Activated CD4-positive, alpha-beta T cell treated with anti-CD3 and anti-CD28 coated beads, Interleukin-2, amount 50 U/mL, for 4 hours (primary cell): ENCODE data around the gene ZNF275.
"Not testable (repeated sequence)": the region's sequence is repeated elsewhere in the genome, so short reads cannot be mapped to it uniquely, and the experiment has no call there.

ENCODE experiments used
- DNase-seq, 2 experiments: peaks; one replicate each; pipeline ENCODE4 v3.0.0-alpha.2; 2020

ZNF275 gene

GRCh38 chrX:153319295-153320046 lies 14.5 kb upstream of the ZNF275 start:
- no peak for DNase-seq

DNA sequence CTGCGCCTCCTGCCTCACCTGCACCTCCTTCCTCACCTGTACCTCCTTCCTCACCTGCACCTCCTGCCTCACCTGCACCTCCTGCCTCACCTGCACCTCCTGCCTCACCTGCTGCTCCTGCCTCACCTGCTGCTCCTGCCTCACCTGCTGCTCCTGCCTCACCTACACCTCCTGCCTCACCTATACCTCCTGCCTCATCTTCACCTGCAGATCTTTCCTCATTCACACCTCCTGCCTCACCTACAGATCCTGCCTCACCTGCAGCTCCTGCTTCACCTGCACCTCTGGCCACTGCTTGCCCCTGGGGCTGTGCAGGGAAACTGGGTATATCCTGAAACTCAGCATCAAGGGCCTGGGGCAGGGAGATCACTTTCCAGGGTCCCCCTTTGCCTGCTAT lies 13.9 kb upstream of the ZNF275 start:
- DNase-seq = not testable (repeated sequence)

DNA sequence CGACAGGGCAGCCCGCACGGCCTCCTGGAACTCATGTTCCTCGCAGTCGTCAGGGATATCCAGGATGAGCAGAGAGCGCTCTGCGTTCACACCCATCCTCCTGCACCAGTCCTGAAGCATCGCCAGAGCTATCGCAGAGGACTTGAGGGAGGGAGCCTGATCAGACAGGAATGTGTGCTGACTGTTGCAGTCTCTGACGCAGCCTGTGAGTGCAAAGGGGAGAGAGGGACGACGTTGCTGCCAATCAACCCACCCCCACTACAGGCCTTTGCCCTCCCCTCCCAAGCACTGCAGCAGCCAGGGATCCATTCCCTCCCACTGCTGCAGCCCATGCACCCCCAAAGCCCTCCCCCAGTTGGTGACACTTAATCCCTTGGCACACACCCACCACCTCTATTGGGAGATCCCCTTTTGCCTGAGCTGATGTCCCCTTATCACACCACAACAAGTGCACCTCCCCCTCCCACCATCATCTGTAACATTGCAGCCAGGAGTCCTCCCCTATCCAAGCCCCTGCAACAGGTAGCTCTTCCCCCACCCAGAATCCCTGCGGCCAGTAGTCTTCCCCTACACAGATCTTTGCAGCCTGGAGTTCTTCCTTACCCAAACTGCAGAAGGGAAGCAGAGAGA lies 13.3 kb upstream of the ZNF275 start:
- DNase-seq = no peak

GRCh38 chrX:153321381-153322124 lies 12.4 kb upstream of the ZNF275 start, which contains the start of gene PNMA6F:
TSS of gene PNMA6F (minus strand) at chrX:153321767. CDS start at chrX:153320674, 1,093 bp downstream.
- DNase-seq = no peak

- no peak for DNase-seq
These were observed 6.4 kb upstream of the ZNF275 start for GRCh38 chrX:153327561-153327960.

DNA sequence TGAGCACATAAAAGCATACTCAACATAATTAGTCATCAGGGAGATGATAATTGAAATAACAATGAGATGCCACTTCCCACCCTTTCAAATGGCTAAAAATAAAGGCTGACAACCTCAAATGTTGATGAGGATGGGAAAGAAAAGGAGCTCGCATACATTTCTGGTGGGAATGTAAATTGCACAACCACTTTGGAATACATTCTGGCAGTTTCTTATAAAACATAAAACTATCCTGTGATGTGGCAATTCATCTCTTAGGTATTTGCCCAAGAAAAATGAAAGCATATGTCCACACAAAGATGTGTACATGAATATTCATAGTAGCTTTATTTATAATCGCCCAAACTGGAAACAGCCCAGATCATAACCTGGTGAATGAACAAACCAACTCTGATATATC lies 687 bp upstream of the ZNF275 start:
- no peak for DNase-seq

DNA sequence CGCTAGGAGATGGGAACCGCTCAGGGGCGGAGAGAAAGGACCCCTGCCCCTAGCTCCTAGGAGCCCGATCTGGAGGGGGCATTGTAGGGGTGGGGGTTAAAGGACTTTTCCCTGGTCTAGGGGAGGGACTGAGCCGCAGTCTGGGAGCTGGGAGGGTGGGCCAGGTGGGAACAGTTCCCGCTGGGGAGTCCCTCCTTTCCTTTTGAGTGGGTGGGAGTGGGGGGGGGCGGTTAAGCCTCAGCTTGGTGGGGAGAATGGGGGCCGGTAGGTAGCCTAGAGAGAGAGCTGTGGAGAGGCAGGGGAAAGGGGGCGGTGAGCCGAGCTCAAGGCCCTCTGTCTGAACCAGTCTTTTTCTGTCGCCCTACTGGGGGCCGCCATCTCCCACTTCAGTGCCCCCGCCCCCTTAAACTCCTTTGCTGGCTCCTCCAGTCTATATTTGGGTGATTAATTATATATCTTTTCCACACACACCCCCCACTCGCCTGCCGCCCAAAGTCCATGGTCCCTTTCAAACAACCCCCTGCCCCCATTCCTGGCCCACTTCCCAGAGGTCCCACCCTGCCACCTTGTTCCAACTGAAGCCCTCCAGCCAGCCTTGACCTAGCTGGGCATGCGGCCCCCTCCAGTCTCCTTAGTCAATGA lies 822 bp downstream of the ZNF275 start:
- no peak for DNase-seq

GRCh38 chrX:153336121-153336894 lies 2.4 kb downstream of the ZNF275 start:
- no peak for DNase-seq

GRCh38 chrX:153336988-153337387 lies 3.0 kb downstream of the ZNF275 start:
- DNase-seq = no peak

DNA sequence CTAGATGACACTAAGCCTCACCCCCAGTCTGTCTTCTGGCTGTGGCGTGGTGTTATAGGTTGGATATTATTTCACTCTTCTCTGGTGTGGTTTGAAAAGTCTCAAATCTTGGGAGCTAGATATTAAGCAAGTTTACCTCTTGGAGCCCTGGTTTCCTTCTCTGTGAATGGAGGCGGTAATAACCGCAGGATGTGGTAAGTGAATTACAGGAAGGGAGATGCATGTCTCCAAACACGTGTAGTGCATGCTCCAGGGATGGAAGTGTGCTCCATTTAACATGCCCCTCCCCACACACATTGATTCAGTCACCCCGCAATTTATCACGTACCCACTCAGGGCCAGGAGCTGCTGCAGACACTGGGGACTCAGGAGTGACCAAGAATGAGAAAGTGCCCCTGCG lies 4.9 kb downstream of the ZNF275 start:
- DNase-seq = no peak

DNA sequence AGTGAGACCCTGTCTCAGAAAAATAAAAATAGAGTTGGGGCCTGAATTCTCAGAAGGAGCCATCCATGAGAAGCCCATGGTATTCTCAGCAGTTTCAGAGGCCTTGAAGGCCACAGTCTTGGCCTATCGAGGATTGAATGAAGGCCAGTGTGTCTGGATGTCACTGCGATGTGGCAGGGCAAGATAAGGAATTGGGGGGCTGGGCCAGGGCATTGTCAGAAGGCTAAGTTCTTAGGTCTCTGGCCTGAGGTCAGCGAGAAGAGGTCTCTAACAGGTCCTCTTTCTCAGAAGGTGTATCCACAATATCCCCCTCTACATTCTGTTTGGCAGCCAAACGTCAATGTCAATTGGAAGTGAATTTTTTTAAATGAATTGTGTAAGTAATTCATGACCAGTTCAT lies 5.7 kb downstream of the ZNF275 start:
- DNase-seq = no peak

- no peak for DNase-seq
These were observed 6.2 kb downstream of the ZNF275 start for GRCh38 chrX:153340111-153340510.

GRCh38 chrX:153342762-153343558 lies 9.0 kb downstream of the ZNF275 start:
- no peak for DNase-seq

DNA sequence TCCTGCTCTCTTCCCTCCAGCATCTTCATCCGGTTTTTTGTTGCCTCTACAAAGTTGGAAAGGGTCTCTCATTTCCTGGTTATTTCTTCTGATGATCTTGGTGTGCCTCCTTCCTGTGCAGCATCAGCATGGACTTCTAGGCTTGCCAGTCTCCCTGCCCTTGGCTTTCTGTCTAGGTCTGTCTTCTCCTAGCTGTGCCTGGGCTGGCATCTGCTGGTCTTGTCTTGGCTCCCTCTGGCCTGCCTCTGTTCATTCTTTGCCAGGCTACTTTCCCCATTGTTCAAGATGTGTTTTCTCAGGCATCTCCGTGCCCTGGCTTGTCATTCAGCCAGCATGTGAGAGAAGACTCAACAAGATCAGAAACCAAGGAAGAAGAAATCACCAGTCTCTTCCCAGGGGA lies 9.7 kb downstream of the ZNF275 start:
- no peak for DNase-seq

GRCh38 chrX:153347530-153347929 lies 13.6 kb downstream of the ZNF275 start:
- no peak for DNase-seq

DNA sequence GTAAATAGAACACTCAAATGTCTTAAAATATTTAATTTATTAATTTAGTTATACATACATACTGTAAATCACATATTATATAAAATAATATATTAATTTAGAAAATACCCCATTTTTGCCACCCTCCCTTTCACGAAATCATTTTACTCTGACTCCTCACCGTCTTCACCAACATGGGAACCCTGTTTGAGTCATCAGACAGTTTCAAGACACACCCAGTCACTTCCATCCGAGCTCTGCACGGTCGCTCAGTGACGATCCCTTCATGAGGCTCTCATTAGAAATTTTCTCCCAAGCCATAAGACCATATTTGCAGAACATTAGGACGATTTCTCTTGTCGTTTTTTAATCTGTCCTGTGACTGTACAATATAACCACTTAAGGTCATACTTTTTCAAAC lies 14.5 kb downstream of the ZNF275 start:
- no peak for DNase-seq

GRCh38 chrX:153349952-153350351 lies 16.0 kb downstream of the ZNF275 start:
- no peak for DNase-seq

GRCh38 chrX:153351981-153352380 lies 18.0 kb downstream of the ZNF275 start:
- no peak for DNase-seq

- no peak for DNase-seq
These were observed 18.9 kb downstream of the ZNF275 start for GRCh38 chrX:153352858-153353257.

- DNase-seq = no peak
These were observed 19.5 kb downstream of the ZNF275 start for GRCh38 chrX:153353416-153353815.

DNA sequence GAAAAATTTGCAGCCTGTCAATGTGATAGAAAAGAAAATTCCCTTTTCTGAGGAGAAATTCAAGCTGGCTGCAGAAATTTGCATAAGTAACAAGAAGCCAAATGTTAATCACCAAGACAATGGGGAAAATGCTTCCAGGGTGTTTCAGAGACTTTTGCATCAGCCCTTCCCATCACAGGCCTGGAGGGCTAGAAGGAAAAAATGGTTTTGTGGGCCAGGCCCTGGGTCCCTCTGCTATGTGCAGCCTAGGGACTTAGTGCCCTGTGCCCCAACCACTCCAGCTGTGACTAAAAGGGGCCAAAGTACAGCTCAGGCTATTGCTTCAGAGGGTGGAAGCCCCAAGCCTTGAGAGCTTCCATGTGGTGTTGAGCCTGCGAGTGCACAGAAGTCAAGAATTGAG lies 23.9 kb downstream of the ZNF275 start:
- DNase-seq = no peak
